GM23338 (cell line): ENCODE measurements around the gene PLD6.

Source experiments
- CTCF ChIP-seq, 2 experiments: fragments of 200-600 bp in 1 of 2; sonication (generic) in 1 of 2; conservative IDR thresholded peaks; 2 replicates each; pipeline versions ENCODE4 v1.5.1 to v1.6.1; 2016 to 2017; ENCODE audit warnings: antibody characterized with exemption in 2 of 2, low read depth in 2 of 2, mild to moderate bottlenecking in 2 of 2, moderate library complexity in 1 of 2
- ETS1 ChIP-seq: IDR thresholded peaks from 2 replicates; pipeline ENCODE4 v1.6.1; 2016; ENCODE audit warnings: antibody characterized with exemption
- EZH2 ChIP-seq: fragments of 200-600 bp; sonication (generic); IDR thresholded peaks from one replicate; pipeline ENCODE4 v1.8.0; 2017; ENCODE audit warnings: antibody characterized with exemption, mild to moderate bottlenecking, low read depth; ENCODE audit not compliant: unreplicated experiment
- EZH2phosphoT487 ChIP-seq: fragments of 200-600 bp; sonication (generic); IDR thresholded peaks from one replicate; pipeline ENCODE4 v1.8.1; 2018; ENCODE audit warnings: antibody characterized with exemption; ENCODE audit not compliant: unreplicated experiment
- JUNB ChIP-seq: IDR thresholded peaks from one replicate; pipeline ENCODE4 v1.6.1; 2016; ENCODE audit warnings: antibody characterized with exemption; ENCODE audit not compliant: unreplicated experiment
- POLR2AphosphoS5 ChIP-seq: IDR thresholded peaks from 2 replicates; pipeline ENCODE4 v1.6.1; 2016; ENCODE audit warnings: antibody characterized with exemption, low read depth

GRCh38 chr17:17228521-17229279, 22.6 kb upstream of the PLD6 start:
- no peak for TF ChIP-seq EZH2phosphoT487
- TF ChIP-seq CTCF (conservative IDR thresholded peaks at IDR 0.05; ENCODE audit: low read depth in 2 of 2), result no peak
- no peak for TF ChIP-seq ETS1
- TF ChIP-seq POLR2AphosphoS5, result no peak
- no peak for TF ChIP-seq EZH2
- no peak for TF ChIP-seq JUNB
